ENCODE measurements around the gene ANKRD22. TPM values are rescaled to one million over a fixed set of nuclear protein-coding genes. Genes with fewer than 3 reads are reported as not detected.

ANKRD22 gene
- polyA plus RNA-seq, 1 donor (not counting 4 experiments of a cell fraction or from before 2014, with no cell fraction given), result 4.4 TPM

DNA sequence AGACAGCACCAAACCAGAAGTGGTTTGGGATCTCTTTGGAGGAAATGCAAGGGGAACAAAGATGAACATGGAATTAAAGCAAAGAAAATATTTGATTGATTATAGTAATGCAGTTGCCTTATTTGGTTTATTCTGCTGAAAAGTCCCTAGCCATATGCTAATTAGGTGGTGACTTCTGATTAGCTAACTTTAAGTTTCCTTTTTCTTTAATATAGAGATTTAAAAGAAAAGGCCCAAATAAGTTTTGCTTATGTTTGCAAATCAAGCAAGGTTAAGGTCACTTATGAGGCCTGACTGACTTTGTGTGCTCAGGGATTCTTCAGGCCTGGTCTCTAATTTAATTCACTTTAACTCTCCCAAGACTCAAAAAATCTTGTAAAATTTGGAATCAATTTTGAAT, 6.2 kb upstream of the ANKRD22 start:
- no peaks in the 10 kb centered on the region for H3K9me1 ChIP-seq (ENCODE audit: control insufficient read depth, extremely low read depth, insufficient read depth, low read length)
- no peak overlapping the region for H3K4me2 ChIP-seq (ENCODE audit: control insufficient read depth, extremely low read depth, insufficient read depth, low read depth, low read length)
- no peaks in the 10 kb centered on the region for H3K79me2 ChIP-seq (ENCODE audit: control insufficient read depth, insufficient read depth, low read length)
- H3K4me3 ChIP-seq (ENCODE audit: control insufficient read depth in 2 of 3, extremely low read depth in 1 of 3, insufficient read depth in 2 of 3, low read depth in 1 of 3, low read length in 3 of 3), result no peak overlapping the region
- TF ChIP-seq EZH2 (IDR thresholded peaks at IDR 0.05; ENCODE audit: low read length), result no peak
- TF ChIP-seq CTCF (optimal IDR thresholded peaks at IDR 0.05 in 1 of 3, IDR thresholded peaks at IDR 0.05 in 1 of 3, conservative IDR thresholded peaks at IDR 0.05 in 1 of 3; ENCODE audit: extremely low read depth in 1 of 3, insufficient read depth in 2 of 3, low read length in 3 of 3), result no peak
- DNase-seq (ENCODE audit: low read depth, low spot score) (no peak), FAIRE-seq (no peak)
- H3K4me1 ChIP-seq (ENCODE audit: control insufficient read depth, extremely low read depth, insufficient read depth, low read length), result peaks cover 10% of the 10 kb centered on the region
- no peaks in the 10 kb centered on the region for H3K27me3 ChIP-seq (ENCODE audit: control insufficient read depth, extremely low read depth, insufficient read depth, low read length)
- no peak overlapping the region for H2AFZ ChIP-seq (ENCODE audit: control insufficient read depth, low read length)
- no peak overlapping the region for H3K27ac ChIP-seq (ENCODE audit: control insufficient read depth, insufficient read depth, low read length)
- no peaks in the 10 kb centered on the region for H3K36me3 ChIP-seq (ENCODE audit: control insufficient read depth in 2 of 2, extremely low read depth in 1 of 2, insufficient read depth in 2 of 2, low read length in 2 of 2)
- no peaks in the 10 kb centered on the region for H4K20me1 ChIP-seq (ENCODE audit: control insufficient read depth, extremely low read depth, insufficient read depth, low read length)
- H3K9me3 ChIP-seq (ENCODE audit: control insufficient read depth, low read depth, low read length), result no peaks in the 10 kb centered on the region
- no peak overlapping the region for H3K9ac ChIP-seq (ENCODE audit: control insufficient read depth, extremely low read depth, insufficient read depth, low read length)
- dilution Hi-C loops (cut with MboI; ENCODE audit: extremely low pct_ligation_motif_present, low sequenced_read_pairs), result no loop called here

GRCh38 chr10:88854684-88855083, 3.0 kb upstream of the ANKRD22 start:
- no peaks in the 10 kb centered on the region for H3K9me1 ChIP-seq (ENCODE audit: control insufficient read depth, extremely low read depth, insufficient read depth, low read length)
- H3K4me1 ChIP-seq (ENCODE audit: control insufficient read depth, extremely low read depth, insufficient read depth, low read length), result peaks cover 36% of the 10 kb centered on the region
- no peak for DNase-seq (ENCODE audit: low read depth, low spot score)
- H3K27me3 ChIP-seq (ENCODE audit: control insufficient read depth, extremely low read depth, insufficient read depth, low read length), result no peaks in the 10 kb centered on the region
- no peaks in the 10 kb centered on the region for H3K79me2 ChIP-seq (ENCODE audit: control insufficient read depth, insufficient read depth, low read length)
- H3K4me3 ChIP-seq (ENCODE audit: control insufficient read depth in 2 of 3, extremely low read depth in 1 of 3, insufficient read depth in 2 of 3, low read depth in 1 of 3, low read length in 3 of 3), result no peak overlapping the region
- H3K9me3 ChIP-seq (ENCODE audit: control insufficient read depth, low read depth, low read length), result no peaks in the 10 kb centered on the region
- no peak for TF ChIP-seq EZH2 (IDR thresholded peaks at IDR 0.05; ENCODE audit: low read length)
- TF ChIP-seq CTCF (optimal IDR thresholded peaks at IDR 0.05 in 1 of 3, IDR thresholded peaks at IDR 0.05 in 1 of 3, conservative IDR thresholded peaks at IDR 0.05 in 1 of 3; ENCODE audit: extremely low read depth in 1 of 3, insufficient read depth in 2 of 3, low read length in 3 of 3), result no peak
- H3K9ac ChIP-seq (ENCODE audit: control insufficient read depth, extremely low read depth, insufficient read depth, low read length), result no peak overlapping the region
- no peak for FAIRE-seq
- H4K20me1 ChIP-seq (ENCODE audit: control insufficient read depth, extremely low read depth, insufficient read depth, low read length), result no peaks in the 10 kb centered on the region
- no peak overlapping the region for H2AFZ ChIP-seq (ENCODE audit: control insufficient read depth, low read length)
- no peak overlapping the region for H3K27ac ChIP-seq (ENCODE audit: control insufficient read depth, insufficient read depth, low read length)
- dilution Hi-C loops (cut with MboI; ENCODE audit: extremely low pct_ligation_motif_present, low sequenced_read_pairs), result no loop called here
- H3K36me3 ChIP-seq (ENCODE audit: control insufficient read depth in 2 of 2, extremely low read depth in 1 of 2, insufficient read depth in 2 of 2, low read length in 2 of 2), result no peaks in the 10 kb centered on the region
- H3K4me2 ChIP-seq (ENCODE audit: control insufficient read depth, extremely low read depth, insufficient read depth, low read depth, low read length), result no peak overlapping the region

All from keratinocyte (primary cell).